LoVo (cell line): ENCODE data around the gene NLGN4X.

Experiments
- DNase-seq: peaks from one replicate; pipeline ENCODE4 v3.0.0-alpha.2; 2016; ENCODE audit warnings: low spot score

NLGN4X gene

DNA sequence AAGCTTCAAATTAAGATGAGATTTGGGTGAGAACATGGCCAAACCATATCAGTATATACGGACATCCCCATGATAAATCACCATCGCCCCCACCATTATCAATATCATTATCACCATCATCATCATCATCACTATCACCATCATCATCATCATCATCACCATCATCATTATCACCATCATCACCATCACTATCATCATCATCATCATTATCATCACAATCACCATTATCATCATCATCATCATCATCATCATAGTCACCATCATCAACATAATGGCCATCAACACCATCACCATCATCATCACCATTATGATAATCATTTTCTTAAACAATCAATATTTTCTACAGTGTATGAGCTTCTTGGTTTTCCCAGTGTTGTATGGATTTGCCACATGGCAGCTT is 360.9 kb downstream of the NLGN4X start:
- no peak for DNase-seq

DNA sequence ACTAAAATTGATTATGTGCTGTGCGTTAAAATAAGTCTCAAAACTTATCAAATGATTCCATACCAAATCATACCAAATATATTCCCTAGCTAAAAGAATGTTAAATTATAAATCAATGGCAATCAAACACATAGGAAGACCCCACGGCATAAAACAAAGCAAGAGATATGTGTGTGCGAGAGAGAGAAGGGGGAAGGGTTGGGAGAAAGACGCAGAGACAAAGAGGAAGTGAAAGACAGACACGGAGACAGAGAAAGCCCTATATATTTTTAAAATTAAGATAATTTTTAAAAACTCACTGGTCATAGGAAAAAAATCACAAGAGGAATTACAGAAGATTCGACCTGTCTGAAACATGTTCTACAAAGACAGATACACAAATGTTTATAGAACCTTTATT is 371.4 kb downstream of the NLGN4X start:
- DNase-seq, result no peak

DNA sequence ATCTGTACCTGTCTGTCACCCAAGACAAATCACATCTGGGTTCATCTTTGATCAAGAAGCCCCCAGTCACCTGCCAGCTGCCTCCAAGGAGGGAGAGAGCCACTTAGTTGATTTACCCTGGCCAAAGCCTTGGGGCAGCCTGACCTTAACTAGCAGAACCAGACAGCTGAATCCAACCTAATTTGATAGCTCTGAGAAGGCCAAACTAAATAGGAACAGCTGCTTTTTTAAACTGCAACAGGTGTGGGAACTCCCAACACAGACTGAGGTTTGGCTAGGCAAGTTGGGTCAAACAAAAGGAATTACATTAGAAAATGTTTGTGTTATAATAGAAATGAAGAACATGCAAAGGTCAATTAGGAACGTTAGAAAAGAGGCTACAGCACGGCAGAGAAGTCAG is 375.7 kb downstream of the NLGN4X start:
- no peak for DNase-seq

DNA sequence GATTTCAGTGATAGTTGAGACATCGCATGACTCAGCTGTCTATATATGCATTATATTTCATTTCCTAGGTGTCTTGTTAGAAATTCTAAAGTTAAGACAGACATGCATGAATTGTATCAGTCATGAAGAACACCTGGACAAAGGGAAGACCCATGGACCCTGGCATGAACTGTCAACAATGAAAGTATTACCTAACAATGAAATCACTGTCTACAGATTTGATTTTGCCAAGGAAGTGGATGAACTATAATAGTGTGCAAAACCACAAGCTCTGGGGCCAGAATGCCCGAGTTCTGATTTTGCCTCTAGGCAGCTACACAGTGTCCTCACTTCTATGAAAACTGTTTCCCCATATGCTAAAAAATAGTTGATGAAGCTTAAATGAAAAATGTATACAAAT is 386.1 kb downstream of the NLGN4X start:
- DNase-seq, result no peak
